PC-9 (cell line): Measurements from ENCODE around the gene NANOGP8. TPM values are rescaled to one million over a fixed set of nuclear protein-coding genes. Genes with fewer than 3 reads are reported as not detected.

Source experiments
- BruUV-seq: library from RNA; stranded (reverse); fragments of 400-500 nt; replicated peaks from 2 replicates; lab custom pipeline; 2021; lab: Mats Ljungman, UMichigan
- CTCF ChIA-PET: fragments of 300-600 bp; sonication (Branson Sonifier 250); formaldehyde crosslinking; loops from one replicate; lab custom pipeline; 2022; ENCODE audit warnings: antibody characterized with exemption; lab: Charles Lee
- POLR2A ChIA-PET: fragments of 300-600 bp; sonication (Branson Sonifier 250); formaldehyde crosslinking; loops from one replicate; lab custom pipeline; 2022; ENCODE audit warnings: antibody characterized with exemption; ENCODE audit not compliant: unreplicated experiment; lab: Charles Lee
- DNase-seq, 2 experiments: peaks; one replicate each; pipeline versions ENCODE4 v3.0.0 to v3.0.0-alpha.2; 2015 to 2022; ENCODE audit warnings: mixed read lengths in 1 of 2
- H2AFZ ChIP-seq: fragments of 200-600 bp; sonication (generic); 2 replicates; pipeline ENCODE4 v1.8.1; 2017; ENCODE audit warnings: antibody characterized with exemption
- H3F3A ChIP-seq: fragments of 200-600 bp; sonication (generic); 2 replicates; pipeline ENCODE4 v1.8.1; 2017; ENCODE audit warnings: antibody characterized with exemption, mild to moderate bottlenecking, low read depth; ENCODE audit not compliant: insufficient read depth
- H3K27ac ChIP-seq: fragments of 200-600 bp; sonication (generic); 2 replicates; pipeline ENCODE4 v1.6.1; 2016; ENCODE audit warnings: mixed run types
- H3K27me3 ChIP-seq: fragments of 200-600 bp; sonication (generic); 2 replicates; pipeline ENCODE4 v1.6.1; 2016; ENCODE audit warnings: low read depth, mixed run types; ENCODE audit not compliant: insufficient read depth
- H3K36me3 ChIP-seq: fragments of 200-600 bp; sonication (generic); 2 replicates; pipeline ENCODE4 v1.6.1; 2016; ENCODE audit warnings: low read depth, mixed run types
- H3K4me1 ChIP-seq: fragments of 200-600 bp; sonication (generic); replicated peaks from 2 replicates; pipeline ENCODE4 v1.6.1; 2016; ENCODE audit warnings: mixed run types; ENCODE audit not compliant: insufficient read depth
- H3K4me2 ChIP-seq: fragments of 200-600 bp; sonication (generic); 2 replicates; pipeline ENCODE4 v1.6.1; 2017; ENCODE audit warnings: mixed run types
- H3K4me3 ChIP-seq: fragments of 200-600 bp; sonication (generic); 2 replicates; pipeline ENCODE4 v1.6.1; 2016; ENCODE audit warnings: mixed run types
- H3K79me2 ChIP-seq: fragments of 200-600 bp; sonication (generic); 2 replicates; pipeline ENCODE4 v1.6.1; 2017; ENCODE audit warnings: low read depth, mixed run types
- H3K9me2 ChIP-seq: fragments of 200-600 bp; sonication (generic); 2 replicates; pipeline ENCODE4 v1.8.1; 2017; ENCODE audit warnings: mild to moderate bottlenecking; ENCODE audit not compliant: insufficient read depth
- H3K9me3 ChIP-seq: fragments of 200-600 bp; sonication (generic); 2 replicates; pipeline ENCODE4 v1.8.1; 2016; ENCODE audit warnings: low read depth; ENCODE audit not compliant: insufficient read depth
- H4K20me1 ChIP-seq: fragments of 200-600 bp; sonication (generic); 2 replicates; pipeline ENCODE4 v1.8.1; 2017; ENCODE audit not compliant: insufficient read depth
- EZH2 ChIP-seq: fragments of 200-600 bp; sonication (generic); IDR thresholded peaks from 2 replicates; pipeline ENCODE4 v1.8.0; 2017; ENCODE audit warnings: antibody characterized with exemption, low read depth
- intact Hi-C: fragments of 100-400 bp; cut with micrococcal nuclease; formaldehyde crosslinking; loops from one replicate; pipeline ENCODE4 v1.10.0; 2022; ENCODE audit not compliant: unreplicated experiment
- total RNA-seq: library from RNA; stranded (reverse); gene quantifications from 2 replicates; pipeline ENCODE4 v1.2.3, GENCODE V29; 2021
- TF ChIP-seq, protein P1 (sequence below): fragments of 200-600 bp; sonication (generic); conservative IDR thresholded peaks from 2 replicates; pipeline ENCODE4 v1.6.1; 2017; ENCODE audit warnings: mixed run types, antibody characterized with exemption, mild to moderate bottlenecking, moderate library complexity

NANOGP8 gene
- total RNA-seq, 1 experiment from 2014 or later = not detected

GRCh38 chr15:35054380-35054779 is 30.7 kb downstream of the NANOGP8 start:
- Histone ChIP-seq H3K4me2 (no peak overlapping the region), H3K4me3 (no peak overlapping the region), H3K4me1 (no peaks in the 10 kb centered on the region), H3K79me2 (no peaks in the 10 kb centered on the region), H3K9me2 (no peaks in the 10 kb centered on the region), H3K27me3 (no peaks in the 10 kb centered on the region), H4K20me1 (no peaks in the 10 kb centered on the region), H3K36me3 (no peaks in the 10 kb centered on the region), H3F3A (no peaks in the 10 kb centered on the region), H3K27ac (no peak overlapping the region), H3K9me3 (no peaks in the 10 kb centered on the region), H2AFZ (no peak overlapping the region)
- TF ChIP-seq EZH2 = no peak
- TF ChIP-seq, protein P1, sequence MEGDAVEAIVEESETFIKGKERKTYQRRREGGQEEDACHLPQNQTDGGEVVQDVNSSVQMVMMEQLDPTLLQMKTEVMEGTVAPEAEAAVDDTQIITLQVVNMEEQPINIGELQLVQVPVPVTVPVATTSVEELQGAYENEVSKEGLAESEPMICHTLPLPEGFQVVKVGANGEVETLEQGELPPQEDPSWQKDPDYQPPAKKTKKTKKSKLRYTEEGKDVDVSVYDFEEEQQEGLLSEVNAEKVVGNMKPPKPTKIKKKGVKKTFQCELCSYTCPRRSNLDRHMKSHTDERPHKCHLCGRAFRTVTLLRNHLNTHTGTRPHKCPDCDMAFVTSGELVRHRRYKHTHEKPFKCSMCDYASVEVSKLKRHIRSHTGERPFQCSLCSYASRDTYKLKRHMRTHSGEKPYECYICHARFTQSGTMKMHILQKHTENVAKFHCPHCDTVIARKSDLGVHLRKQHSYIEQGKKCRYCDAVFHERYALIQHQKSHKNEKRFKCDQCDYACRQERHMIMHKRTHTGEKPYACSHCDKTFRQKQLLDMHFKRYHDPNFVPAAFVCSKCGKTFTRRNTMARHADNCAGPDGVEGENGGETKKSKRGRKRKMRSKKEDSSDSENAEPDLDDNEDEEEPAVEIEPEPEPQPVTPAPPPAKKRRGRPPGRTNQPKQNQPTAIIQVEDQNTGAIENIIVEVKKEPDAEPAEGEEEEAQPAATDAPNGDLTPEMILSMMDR = no peak
- intact Hi-C loops = no loop called here
- no peak for DNase-seq
- no TSS peak for BruUV-seq
- ChIA-PET POLR2A (no interaction called here), CTCF (no interaction called here)

DNA sequence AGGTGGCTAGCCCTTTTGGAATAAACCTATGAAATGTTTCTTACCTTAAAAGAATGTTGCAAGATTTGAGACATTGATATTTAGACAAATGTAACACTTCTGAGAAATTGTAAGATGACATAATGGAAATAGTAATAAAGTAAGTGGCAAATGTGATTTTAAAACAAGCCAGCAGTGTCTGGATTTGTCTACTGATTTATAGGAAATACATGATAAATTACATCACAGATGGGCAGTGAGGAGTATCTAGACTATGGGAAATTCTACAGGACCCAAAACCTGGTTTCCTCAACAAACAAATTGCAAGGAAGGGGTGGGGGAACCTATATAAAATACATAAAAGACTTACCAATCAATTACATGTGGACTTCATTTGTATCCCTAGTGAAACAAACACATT is 37.1 kb downstream of the NANOGP8 start:
- H3K4me2 ChIP-seq = no peak overlapping the region
- H3K36me3 ChIP-seq = no peaks in the 10 kb centered on the region
- CTCF ChIA-PET = no interaction called here

GRCh38 chr15:35047528-35047927 is 37.6 kb downstream of the NANOGP8 start:
- no TSS peak for BruUV-seq
- Histone ChIP-seq H4K20me1 (no peaks in the 10 kb centered on the region), H3K27me3 (no peaks in the 10 kb centered on the region), H3K4me3 (no peak overlapping the region), H3K79me2 (no peaks in the 10 kb centered on the region), H2AFZ (no peak overlapping the region), H3K4me2 (no peak overlapping the region), H3K36me3 (no peaks in the 10 kb centered on the region), H3F3A (no peaks in the 10 kb centered on the region), H3K9me2 (no peaks in the 10 kb centered on the region), H3K27ac (no peak overlapping the region), H3K9me3 (no peaks in the 10 kb centered on the region), H3K4me1 (no peaks in the 10 kb centered on the region)
- DNase-seq = no peak
- TF ChIP-seq, protein P1 = no peak
- no peak for TF ChIP-seq EZH2
- intact Hi-C loops = no loop called here
- POLR2A ChIA-PET = no interaction called here
- CTCF ChIA-PET = no interaction called here

More for the DNA sequence above, 37.1 kb downstream of the NANOGP8 start:
- Histone ChIP-seq H3K79me2 (no peaks in the 10 kb centered on the region), H3K4me1 (no peaks in the 10 kb centered on the region), H3K9me2 (no peaks in the 10 kb centered on the region), H3K9me3 (no peaks in the 10 kb centered on the region), H3F3A (no peaks in the 10 kb centered on the region), H3K27ac (no peak overlapping the region), H4K20me1 (no peaks in the 10 kb centered on the region), H2AFZ (no peak overlapping the region), H3K4me3 (no peak overlapping the region), H3K27me3 (no peaks in the 10 kb centered on the region)
- intact Hi-C loops = no loop called here
- no TSS peak for BruUV-seq
- TF ChIP-seq, protein P1 = no peak
- no peak for TF ChIP-seq EZH2
- POLR2A ChIA-PET = no interaction called here
- no peak for DNase-seq
